ENCODE results near the gene TPRG1.

GRCh38 chr3:189365609-189366564 lies 194.1 kb downstream of the TPRG1 start:
- TF ChIP-seq POLR2A (IDR thresholded peaks at IDR 0.05; ENCODE audit: low read length): no peak
- no peak for TF ChIP-seq GATA1 (IDR thresholded peaks at IDR 0.05; ENCODE audit: low read depth, low read length)

All from erythroblast (primary cell).